ENCODE results near the gene HOXC12.
A peak's percentile ranks its signal among the peaks of the same experiment; 100 is the strongest.

Gene HOXC12

DNA sequence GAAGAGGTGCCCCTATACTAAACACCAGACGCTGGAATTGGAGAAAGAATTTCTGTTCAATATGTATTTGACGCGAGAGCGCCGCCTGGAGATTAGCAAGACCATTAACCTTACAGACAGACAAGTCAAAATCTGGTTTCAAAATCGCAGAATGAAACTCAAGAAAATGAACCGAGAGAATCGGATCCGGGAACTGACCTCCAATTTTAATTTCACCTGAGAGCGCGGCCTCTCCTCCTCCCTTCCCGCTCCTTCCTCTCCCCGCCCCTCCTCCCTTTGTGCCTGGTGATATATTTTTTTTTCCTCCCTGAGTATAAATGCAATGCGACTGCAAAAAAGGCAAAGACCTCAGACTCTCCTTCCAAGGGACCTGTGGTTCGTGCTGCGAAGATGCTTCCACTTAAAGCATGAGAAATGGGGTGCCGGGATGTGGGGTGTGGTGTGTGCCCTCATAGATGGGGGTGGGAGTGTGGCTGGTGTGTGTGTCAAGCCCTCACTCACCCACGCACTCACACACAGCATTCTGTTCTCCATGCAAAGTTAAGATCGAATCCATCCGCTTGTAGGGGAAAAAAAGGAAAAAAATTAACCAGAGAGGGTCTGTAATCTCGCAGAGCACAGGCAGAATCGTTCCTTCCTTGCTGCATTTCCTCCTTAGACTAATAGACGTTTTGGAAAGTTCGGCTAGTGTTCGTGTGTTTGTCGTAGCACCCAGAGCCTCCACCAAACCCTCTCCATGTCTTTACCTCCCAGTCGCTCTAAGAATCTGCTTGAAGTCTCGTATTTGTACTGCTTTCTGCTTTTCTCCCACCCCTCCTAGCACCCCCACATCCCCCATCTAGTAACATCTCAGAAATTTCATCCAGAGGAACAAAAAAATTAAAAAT lies 34.8 kb downstream of the HOXC12 start (continued):
- TF ChIP-seq KLF8 (tag by site-specific recombination; IDR thresholded peaks at IDR 0.05): peak; percentile 25; the same call in 1 of the 2 replicates
- TF ChIP-seq ZFP41 (tag by site-specific recombination; IDR thresholded peaks at IDR 0.05; ENCODE audit: borderline replicate concordance): no peak
- TF ChIP-seq WT1 (tag by site-specific recombination; IDR thresholded peaks at IDR 0.05): peak; percentile 77
- TF ChIP-seq, protein P1, sequence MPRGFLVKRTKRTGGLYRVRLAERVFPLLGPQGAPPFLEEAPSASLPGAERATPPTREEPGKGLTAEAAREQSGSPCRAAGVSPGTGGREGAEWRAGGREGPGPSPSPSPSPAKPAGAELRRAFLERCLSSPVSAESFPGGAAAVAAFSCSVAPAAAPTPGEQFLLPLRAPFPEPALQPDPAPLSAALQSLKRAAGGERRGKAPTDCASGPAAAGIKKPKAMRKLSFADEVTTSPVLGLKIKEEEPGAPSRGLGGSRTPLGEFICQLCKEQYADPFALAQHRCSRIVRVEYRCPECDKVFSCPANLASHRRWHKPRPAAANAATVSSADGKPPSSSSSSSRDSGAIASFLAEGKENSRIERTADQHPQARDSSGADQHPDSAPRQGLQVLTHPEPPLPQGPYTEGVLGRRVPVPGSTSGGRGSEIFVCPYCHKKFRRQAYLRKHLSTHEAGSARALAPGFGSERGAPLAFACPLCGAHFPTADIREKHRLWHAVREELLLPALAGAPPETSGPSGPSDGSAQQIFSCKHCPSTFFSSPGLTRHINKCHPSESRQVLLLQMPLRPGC (tag by site-specific recombination; IDR thresholded peaks at IDR 0.05): no peak
- TF ChIP-seq ZNF621 (tag by site-specific recombination; IDR thresholded peaks at IDR 0.05): no peak
- TF ChIP-seq ZNF580 (tag by site-specific recombination; IDR thresholded peaks at IDR 0.05): no peak
- no peak for TF ChIP-seq KLF1 (tag by site-specific recombination; IDR thresholded peaks at IDR 0.05)
- no peak for TF ChIP-seq ZNF404 (tag by site-specific recombination; IDR thresholded peaks at IDR 0.05)
- no peak for TF ChIP-seq ZNF585B (tag by site-specific recombination; IDR thresholded peaks at IDR 0.05)
- no peak for TF ChIP-seq ZNF596 (tag by site-specific recombination; IDR thresholded peaks at IDR 0.05)
- peak; percentile 49; the same call in 1 of the 2 replicates for TF ChIP-seq ZNF600 (tag by site-specific recombination; IDR thresholded peaks at IDR 0.05)
- TF ChIP-seq OSR2 (tag by site-specific recombination; IDR thresholded peaks at IDR 0.05): no peak
- TF ChIP-seq ZNF658 (tag by site-specific recombination; IDR thresholded peaks at IDR 0.05): no peak
- no peak for TF ChIP-seq ZNF639 (tag by site-specific recombination; IDR thresholded peaks at IDR 0.05)
- TF ChIP-seq ZNF558 (tag by site-specific recombination; IDR thresholded peaks at IDR 0.05): no peak
- TF ChIP-seq ZNF426 (tag by site-specific recombination; IDR thresholded peaks at IDR 0.05): no peak
- no peak for TF ChIP-seq ZNF48 (tag by site-specific recombination; IDR thresholded peaks at IDR 0.05)
- no peak for TF ChIP-seq ZNF548 (tag by site-specific recombination; IDR thresholded peaks at IDR 0.05)
- TF ChIP-seq ZNF175 (tag by site-specific recombination; IDR thresholded peaks at IDR 0.05): no peak
- no peak for TF ChIP-seq ZNF311 (tag by site-specific recombination; IDR thresholded peaks at IDR 0.05; ENCODE audit: borderline replicate concordance)
- peak; percentile 58; the same call in 1 of the 2 replicates for TF ChIP-seq ZBTB10 (tag by site-specific recombination; IDR thresholded peaks at IDR 0.05)
- TF ChIP-seq SP3 (tag by site-specific recombination; IDR thresholded peaks at IDR 0.05): peak; percentile 13; the same call in 1 of the 2 replicates
- TF ChIP-seq, protein P2, sequence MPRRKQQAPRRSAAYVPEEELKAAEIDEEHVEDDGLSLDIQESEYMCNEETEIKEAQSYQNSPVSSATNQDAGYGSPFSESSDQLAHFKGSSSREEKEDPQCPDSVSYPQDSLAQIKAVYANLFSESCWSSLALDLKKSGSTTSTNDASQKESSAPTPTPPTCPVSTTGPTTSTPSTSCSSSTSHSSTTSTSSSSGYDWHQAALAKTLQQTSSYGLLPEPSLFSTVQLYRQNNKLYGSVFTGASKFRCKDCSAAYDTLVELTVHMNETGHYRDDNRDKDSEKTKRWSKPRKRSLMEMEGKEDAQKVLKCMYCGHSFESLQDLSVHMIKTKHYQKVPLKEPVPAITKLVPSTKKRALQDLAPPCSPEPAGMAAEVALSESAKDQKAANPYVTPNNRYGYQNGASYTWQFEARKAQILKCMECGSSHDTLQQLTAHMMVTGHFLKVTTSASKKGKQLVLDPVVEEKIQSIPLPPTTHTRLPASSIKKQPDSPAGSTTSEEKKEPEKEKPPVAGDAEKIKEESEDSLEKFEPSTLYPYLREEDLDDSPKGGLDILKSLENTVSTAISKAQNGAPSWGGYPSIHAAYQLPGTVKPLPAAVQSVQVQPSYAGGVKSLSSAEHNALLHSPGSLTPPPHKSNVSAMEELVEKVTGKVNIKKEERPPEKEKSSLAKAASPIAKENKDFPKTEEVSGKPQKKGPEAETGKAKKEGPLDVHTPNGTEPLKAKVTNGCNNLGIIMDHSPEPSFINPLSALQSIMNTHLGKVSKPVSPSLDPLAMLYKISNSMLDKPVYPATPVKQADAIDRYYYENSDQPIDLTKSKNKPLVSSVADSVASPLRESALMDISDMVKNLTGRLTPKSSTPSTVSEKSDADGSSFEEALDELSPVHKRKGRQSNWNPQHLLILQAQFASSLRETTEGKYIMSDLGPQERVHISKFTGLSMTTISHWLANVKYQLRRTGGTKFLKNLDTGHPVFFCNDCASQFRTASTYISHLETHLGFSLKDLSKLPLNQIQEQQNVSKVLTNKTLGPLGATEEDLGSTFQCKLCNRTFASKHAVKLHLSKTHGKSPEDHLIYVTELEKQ (tag by site-specific recombination; IDR thresholded peaks at IDR 0.05; ENCODE audit: borderline replicate concordance): no peak
- TF ChIP-seq, protein P3, sequence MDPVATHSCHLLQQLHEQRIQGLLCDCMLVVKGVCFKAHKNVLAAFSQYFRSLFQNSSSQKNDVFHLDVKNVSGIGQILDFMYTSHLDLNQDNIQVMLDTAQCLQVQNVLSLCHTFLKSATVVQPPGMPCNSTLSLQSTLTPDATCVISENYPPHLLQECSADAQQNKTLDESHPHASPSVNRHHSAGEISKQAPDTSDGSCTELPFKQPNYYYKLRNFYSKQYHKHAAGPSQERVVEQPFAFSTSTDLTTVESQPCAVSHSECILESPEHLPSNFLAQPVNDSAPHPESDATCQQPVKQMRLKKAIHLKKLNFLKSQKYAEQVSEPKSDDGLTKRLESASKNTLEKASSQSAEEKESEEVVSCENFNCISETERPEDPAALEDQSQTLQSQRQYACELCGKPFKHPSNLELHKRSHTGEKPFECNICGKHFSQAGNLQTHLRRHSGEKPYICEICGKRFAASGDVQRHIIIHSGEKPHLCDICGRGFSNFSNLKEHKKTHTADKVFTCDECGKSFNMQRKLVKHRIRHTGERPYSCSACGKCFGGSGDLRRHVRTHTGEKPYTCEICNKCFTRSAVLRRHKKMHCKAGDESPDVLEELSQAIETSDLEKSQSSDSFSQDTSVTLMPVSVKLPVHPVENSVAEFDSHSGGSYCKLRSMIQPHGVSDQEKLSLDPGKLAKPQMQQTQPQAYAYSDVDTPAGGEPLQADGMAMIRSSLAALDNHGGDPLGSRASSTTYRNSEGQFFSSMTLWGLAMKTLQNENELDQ (tag by site-specific recombination; IDR thresholded peaks at IDR 0.05; ENCODE audit: low read depth): no peak
- no peak for TF ChIP-seq OVOL3 (tag by site-specific recombination; IDR thresholded peaks at IDR 0.05)
- TF ChIP-seq, protein P4, sequence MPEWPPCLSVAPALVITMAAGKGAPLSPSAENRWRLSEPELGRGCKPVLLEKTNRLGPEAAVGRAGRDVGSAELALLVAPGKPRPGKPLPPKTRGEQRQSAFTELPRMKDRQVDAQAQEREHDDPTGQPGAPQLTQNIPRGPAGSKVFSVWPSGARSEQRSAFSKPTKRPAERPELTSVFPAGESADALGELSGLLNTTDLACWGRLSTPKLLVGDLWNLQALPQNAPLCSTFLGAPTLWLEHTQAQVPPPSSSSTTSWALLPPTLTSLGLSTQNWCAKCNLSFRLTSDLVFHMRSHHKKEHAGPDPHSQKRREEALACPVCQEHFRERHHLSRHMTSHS (tag by site-specific recombination; IDR thresholded peaks at IDR 0.05): no peak

Measured in HEK293 (cell line).